Glomerular visceral epithelial cell (primary cell): ENCODE measurements around the gene PSMD1.
A peak's percentile ranks its signal among the peaks of the same experiment; 100 is the strongest.
"Not testable (repeated sequence)": the region's sequence is repeated elsewhere in the genome, so short reads cannot be mapped to it uniquely, and the experiment has no call there.

Experiments
- DNase-seq: peaks from one replicate; pipeline ENCODE4 v3.0.0-alpha.2; 2016; ENCODE audit errors: extremely low spot score

The PSMD1 gene

GRCh38 chr2:231185886-231186285, 129.2 kb downstream of the PSMD1 start:
- no peak for DNase-seq

- no peak for DNase-seq
Measured at GRCh38 chr2:231186325-231186724, 129.7 kb downstream of the PSMD1 start.

DNA sequence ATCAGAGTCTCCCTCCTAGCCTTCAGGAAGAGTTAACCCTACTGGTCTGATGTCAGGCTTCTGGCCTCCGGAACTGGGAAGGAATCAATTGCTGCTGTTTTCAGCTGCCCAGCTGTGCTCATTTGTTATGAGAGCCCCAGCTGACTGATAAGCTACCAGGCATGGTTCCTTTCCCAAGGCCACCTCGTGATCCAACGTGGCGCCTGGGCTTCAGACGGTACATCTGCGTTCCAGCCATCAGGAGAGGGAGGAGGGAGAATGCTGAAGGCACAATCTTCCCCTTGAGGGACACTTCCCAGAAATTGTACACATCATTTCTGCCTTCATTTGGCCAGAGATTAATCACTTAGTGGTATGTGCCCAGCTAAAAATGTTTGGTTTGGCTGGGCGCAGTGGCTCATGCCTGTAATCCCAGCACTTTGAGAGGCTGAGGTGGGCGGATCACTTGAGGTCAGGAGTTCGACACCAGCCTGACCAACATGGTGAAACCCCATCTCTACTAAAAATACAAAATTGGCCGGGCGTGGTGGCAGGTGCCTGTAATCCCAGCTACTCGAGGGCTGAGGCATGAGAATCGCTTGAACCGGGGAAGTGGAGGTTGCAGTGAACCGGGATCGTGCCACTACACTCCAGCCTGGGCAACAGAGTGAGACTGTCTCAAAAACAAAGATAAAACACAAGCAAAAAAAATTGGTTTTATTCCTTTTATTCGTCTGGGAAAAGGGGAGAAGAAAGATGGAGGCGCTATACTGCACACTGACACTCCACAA, 131.3 kb downstream of the PSMD1 start:
- DNase-seq, result no peak

DNA sequence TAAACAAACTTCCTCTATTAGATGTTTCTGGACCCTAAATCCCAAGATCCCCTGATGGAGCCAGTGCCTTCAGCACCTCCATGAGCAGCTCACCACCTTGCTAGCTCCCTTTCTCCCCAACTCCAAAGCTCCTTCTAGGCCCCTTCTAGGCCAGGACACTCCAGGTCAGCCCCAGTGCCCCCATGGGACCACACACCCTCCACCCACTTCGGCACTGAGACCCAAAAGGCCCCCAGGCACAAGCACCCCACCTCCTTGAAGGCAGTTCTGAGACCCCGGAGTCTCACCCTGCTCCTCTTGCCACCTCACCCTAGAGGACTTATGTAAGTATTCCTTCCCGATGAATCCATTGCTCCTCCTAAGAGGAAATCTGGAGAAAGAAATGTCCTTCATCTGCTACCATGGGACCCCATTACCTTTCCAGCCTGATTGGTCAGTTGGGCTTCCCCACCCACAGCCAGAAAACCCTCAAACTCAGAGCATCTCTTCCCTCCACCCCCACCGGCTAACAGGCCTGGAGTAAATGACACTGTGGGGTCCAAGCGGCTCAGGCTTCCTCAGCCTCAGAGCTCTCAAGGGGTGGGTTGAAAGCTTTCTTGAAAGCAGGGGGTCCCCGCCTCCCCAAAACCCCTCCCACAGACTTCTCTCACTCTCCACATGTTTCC, 132.0 kb downstream of the PSMD1 start:
- no peak for DNase-seq

- no peak for DNase-seq
Measured at GRCh38 chr2:231189171-231189530, 132.5 kb downstream of the PSMD1 start.

DNA sequence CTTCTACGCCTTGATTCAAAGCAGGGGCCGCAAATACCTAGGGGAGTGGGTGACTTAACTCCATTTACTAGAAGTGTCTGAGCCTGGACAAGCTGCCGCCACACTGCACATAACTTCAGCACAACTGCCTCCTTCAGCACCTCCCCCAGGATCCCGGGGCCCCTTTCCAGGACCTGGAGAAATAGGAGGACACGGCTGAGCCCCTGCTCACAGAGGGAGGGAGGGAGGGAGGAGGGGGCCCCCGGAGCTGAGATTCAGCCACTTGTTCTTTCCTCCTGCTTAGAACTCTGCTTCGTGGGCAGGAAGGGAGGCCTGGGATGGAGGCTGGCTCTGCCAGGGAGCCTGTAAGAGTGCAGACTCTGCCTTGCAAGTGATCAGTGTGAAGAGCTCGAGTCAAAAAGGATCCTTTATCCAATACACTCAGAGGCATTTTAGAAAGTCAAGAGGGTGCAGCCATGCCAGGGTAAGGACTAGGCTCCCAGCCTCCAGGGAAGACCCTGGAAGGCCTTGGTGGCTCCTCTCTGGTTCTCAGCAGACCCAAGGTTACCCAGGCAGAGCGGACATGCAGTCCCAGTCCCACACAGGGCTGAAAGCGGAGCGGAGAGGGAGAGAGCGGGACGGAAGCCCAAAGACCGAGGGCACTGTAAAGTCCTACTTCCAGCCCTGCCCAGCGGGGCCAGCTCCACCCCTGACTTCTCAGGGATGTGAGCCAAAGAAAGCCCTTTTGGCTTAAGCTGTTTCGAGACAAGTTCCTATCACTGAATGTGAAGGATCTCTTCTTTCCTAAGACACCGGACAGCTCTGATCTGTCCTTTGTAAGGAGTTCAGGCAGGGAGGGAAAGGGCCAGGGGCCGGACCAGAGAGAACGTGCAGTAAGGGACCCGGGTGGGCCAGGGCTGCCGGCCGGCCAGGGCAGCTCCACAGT, 133.2 kb downstream of the PSMD1 start:
- DNase-seq, result no peak

- DNase-seq, result no peak
Measured at GRCh38 chr2:231190531-231191197, 134.0 kb downstream of the PSMD1 start.

- peak; percentile 58 for DNase-seq
Measured at GRCh38 chr2:231191896-231192872, 135.5 kb downstream of the PSMD1 start.

- DNase-seq, result no peak
Measured at GRCh38 chr2:231193216-231193615, 136.5 kb downstream of the PSMD1 start.

DNA sequence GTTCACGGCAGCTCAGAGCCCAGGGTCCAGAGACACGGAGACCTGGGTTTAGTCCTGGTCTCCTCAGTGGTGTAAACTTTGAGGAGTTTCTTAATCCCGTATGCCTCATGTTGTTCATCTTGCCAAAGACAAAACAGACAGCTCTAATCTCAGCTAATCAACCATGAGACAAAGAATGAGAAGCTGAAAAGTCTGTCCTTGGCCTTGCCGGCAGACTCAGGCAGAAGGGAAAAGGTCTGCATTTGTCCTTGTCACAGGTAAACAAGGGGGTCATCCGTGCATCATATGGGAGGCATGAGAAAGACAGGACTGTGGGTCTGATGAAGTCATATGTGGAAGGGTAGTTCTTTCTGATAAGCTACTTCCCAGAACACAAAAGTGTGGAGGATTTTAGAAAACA, 139.9 kb downstream of the PSMD1 start:
- no peak for DNase-seq

GRCh38 chr2:231197196-231197595, 140.5 kb downstream of the PSMD1 start:
- DNase-seq, result not testable (repeated sequence)

DNA sequence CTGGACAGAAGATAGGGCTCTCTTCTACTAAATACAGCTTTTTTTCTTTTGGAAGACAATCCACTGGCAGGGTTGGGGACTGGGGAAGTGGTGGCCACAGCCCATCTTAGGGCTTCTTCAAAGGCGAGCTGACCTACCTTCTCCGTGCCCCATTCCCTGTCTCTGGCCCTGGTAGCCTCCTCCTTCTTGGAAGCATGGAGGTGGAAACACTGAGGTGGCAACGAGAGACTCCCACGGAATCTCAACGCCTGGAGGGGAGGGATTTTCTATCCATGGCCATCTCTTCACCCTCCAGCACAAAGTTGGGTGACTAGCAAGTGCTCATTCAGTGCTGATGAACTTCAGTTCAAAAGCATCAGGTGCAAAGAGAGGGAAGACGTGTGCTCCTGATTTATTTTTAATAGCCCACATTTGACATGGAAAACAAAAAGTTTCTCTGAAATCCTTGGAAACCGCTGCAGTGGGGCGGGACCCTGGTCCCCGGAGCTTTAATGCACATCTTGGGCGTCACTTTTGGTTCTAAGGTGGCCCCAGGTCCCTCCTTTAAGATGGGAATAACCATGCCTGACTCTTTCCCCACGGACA, 141.1 kb downstream of the PSMD1 start:
- no peak for DNase-seq

GRCh38 chr2:231198291-231199173, 141.9 kb downstream of the PSMD1 start, which contains the start of gene ARMC9:
TSS of gene ARMC9 (plus strand) at chr2:231198631. CDS start at chr2:231206239, 7,608 bp downstream.
- peak; percentile 84 for DNase-seq

DNA sequence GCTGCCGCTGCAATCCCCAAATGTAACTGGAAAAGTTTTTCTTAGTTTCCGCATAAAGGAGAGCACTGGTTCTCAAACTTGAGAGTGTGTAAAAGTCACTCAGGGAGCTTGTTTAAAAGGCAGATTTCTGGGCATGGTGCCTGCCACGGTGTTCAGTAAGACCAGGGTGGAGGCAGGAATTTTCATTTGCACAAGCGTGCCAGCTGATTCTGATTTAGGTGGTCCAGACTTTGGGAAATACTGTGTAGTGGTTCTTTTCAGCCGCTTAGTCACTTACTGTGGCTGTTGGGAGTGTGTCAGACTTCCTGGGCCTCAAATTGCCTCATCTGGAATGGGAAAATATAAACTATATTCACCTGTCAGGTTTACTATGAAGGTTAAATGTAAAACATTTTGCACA, 142.6 kb downstream of the PSMD1 start:
- peak; percentile 37 for DNase-seq

GRCh38 chr2:231200805-231201474, 144.3 kb downstream of the PSMD1 start:
- peak; percentile 53 for DNase-seq

- no peak for DNase-seq
Measured at GRCh38 chr2:231201475-231201814, 144.8 kb downstream of the PSMD1 start.

DNA sequence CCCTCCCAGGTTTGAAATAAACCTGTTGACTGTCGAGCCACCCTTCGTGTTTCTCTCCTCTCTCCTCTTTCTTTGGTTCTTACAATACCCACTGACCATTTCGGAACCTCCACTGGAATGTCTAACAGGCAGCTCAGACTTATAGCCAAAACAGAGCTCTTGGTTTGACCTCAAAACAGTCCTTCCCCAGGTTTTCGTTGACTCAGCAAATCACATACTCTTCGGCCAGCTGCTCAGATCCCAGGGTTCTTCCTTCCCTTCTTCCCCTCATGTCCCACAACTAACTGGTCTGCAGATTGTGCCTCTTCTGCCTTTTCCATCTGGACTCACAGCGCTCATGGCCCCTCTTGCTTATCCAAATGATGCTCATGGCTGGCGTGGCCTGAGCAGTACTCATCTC, 146.4 kb downstream of the PSMD1 start:
- no peak for DNase-seq

- DNase-seq, result no peak
Measured at GRCh38 chr2:231204146-231204545, 147.5 kb downstream of the PSMD1 start.

GRCh38 chr2:231204581-231204980, 147.9 kb downstream of the PSMD1 start:
- no peak for DNase-seq
